Pancreas (tissue), 10 donors: ENCODE results near the gene SCARB1. TPM values are rescaled to one million over a fixed set of nuclear protein-coding genes. Genes with fewer than 3 reads are reported as not detected.
"Not testable (repeated sequence)": the region's sequence is repeated elsewhere in the genome, so short reads cannot be mapped to it uniquely, and the experiment has no call there.

Experiments used
- ATAC-seq, 4 donors: fragments of 200-7000 bp; cut with Tn5 transposase; one replicate each; pipeline versions ENCODE4 v1.8.0 to v1.9.1; 2020; ENCODE audit warnings: mild to moderate bottlenecking in 4 of 4, moderate library complexity in 4 of 4
- DNase-seq, 6 donors: peaks; one replicate each; pipeline ENCODE4 v3.0.0-alpha.2; 2020
- FAIRE-seq: peaks from 2 replicates; lab custom pipeline; 2012; peaks lifted over from hg19 to GRCh38; lab: Jason Lieb, UNC
- H3K27ac ChIP-seq, 4 donors: fragments of 200-600 bp; sonication (generic); 1 replicate in 3 of 4; 2 replicates in 1 of 4; pipeline versions ENCODE4 v1.5.0 to v1.8.0; 2020
- H3K27me3 ChIP-seq, 4 donors: fragments of 200-600 bp; one replicate each; pipeline ENCODE4 v1.8.0; 2021
- H3K36me3 ChIP-seq, 3 donors: fragments of 200-600 bp; sonication (generic) in 1 of 3; one replicate each; pipeline versions ENCODE4 v1.5.0 to v1.8.0; 2020 to 2021
- H3K4me1 ChIP-seq, 3 donors: fragments of 200-600 bp; one replicate each; pipeline ENCODE4 v1.8.0; 2021
- H3K4me3 ChIP-seq, 4 donors: fragments of 200-600 bp; sonication (generic) in 2 of 4; one replicate each; pipeline versions ENCODE4 v1.5.0 to v1.8.0; 2020 to 2021
- H3K9me3 ChIP-seq, 4 donors: fragments of 200-600 bp; one replicate each; pipeline ENCODE4 v1.8.0; 2021
- CTCF ChIP-seq, 4 donors: fragments of 200-600 bp; sonication (generic) in 3 of 4; IDR thresholded peaks; one replicate each; pipeline versions ENCODE4 v1.5.0 to v1.8.0; 2021; ENCODE audit warnings: antibody characterized with exemption in 4 of 4
- WGBS, 2 donors: extraction: QIAGEN DNeasy Blood & Tissue Kit; methylation state at CpG; one replicate each; pipeline ENCODE4 v1.1.7; 2013; 5-methylcytosine and 5-hydroxymethylcytosine counted together
- intact Hi-C, 3 donors: fragments of 100-400 bp; cut with DNase I; formaldehyde crosslinking; loops; one replicate each; pipeline versions ENCODE4 v1.11.1 to v1.14.2; 2022
- polyA plus RNA-seq, 2 donors: library from polyadenylated mRNA; stranded (reverse); fragments of 200-250 nt; gene quantifications; one replicate each; pipeline ENCODE4 v1.2.3, GENCODE V29; 2013
- total RNA-seq, 6 donors: library from RNA; stranded (reverse); fragmentation: NEBNext Ultra II Directional in 4 of 6; extraction: Animal tissue kit (Norgen Biotek cat#: 25700) in 4 of 6; gene quantifications; one replicate each; pipeline versions ENCODE4 v1.2.1 to v1.2.4, GENCODE V29; 2021 to 2023
- donor health status: healthy with polysubstance abuse.
- donor health status: DM: no; HTN: no; CAD: no; lungs with moderate emphysema.
- donor health status: DM: no; HTN: no; CAD: no.
- donor health status: control.
- donor health status: control.
- donor health status: Bipolar disorder and iron deficiency.
- donor health status: DM: yes; HTN: yes; CAD: no.
- donor health status: DM: no; HTN: no; CAD: no.
- donor health status: DM: no; HTN: no; CAD: no.
- donor health status: DM: yes; HTN: yes; CAD: no.

The SCARB1 gene
- total RNA-seq (10 to 100 TPM in 2 of 6 donors, 1 to 10 TPM in 4; 4.7 to 14.3 (median 8.4) TPM), polyA plus RNA-seq (10 to 100 TPM; 11.7 to 14.7 TPM)

GRCh38 chr12:124863416-124864325 lies at the start of gene SCARB1:
SCARB1 (minus strand) TSS chr12:124863864; CDS start chr12:124863720, 144 bp downstream.
- DNase-seq: peak; percentile 80 to 95 (median 90)
- no peak for FAIRE-seq
- WGBS, 2 donors: 0 to 1% methylated on average over 68 to 89 of the region's 89 CpGs
- TF ChIP-seq CTCF (IDR thresholded peaks at IDR 0.05): no peak
- peak within 1 kb of the TSS; percentile 68 to 78 (median 72) for H3K4me3 ChIP-seq
- no peaks in the 10 kb centered on the region for H3K27me3 ChIP-seq
- intact Hi-C loops: no loop called here
- ATAC-seq: peak; percentile 91 to 96 (median 94)
- H3K36me3 ChIP-seq: no peaks in the 10 kb centered on the region
- no peaks in the 10 kb centered on the region for H3K9me3 ChIP-seq
- peak within 1 kb of the TSS in 1 of 4 donors; percentile 33 for H3K27ac ChIP-seq
- H3K4me1 ChIP-seq: no peaks in the 10 kb centered on the region

- H3K4me1 ChIP-seq: peaks cover 33 to 38% (median 36%) of the 10 kb centered on the region in 3 donors
- DNase-seq, intact Hi-C loops: not testable (repeated sequence)
Measured at GRCh38 chr12:124912529-124913287, 49.0 kb upstream of the SCARB1 start.

GRCh38 chr12:124911521-124911920 lies 47.9 kb upstream of the SCARB1 start:
- WGBS, 2 donors: 43 to 60% methylated on average over 5 to 6 of the region's 6 CpGs
- Histone ChIP-seq H3K36me3 (peaks cover 0 to 25% (median 0%) of the 10 kb centered on the region in 3 donors), H3K4me1 (peaks cover 29 to 33% (median 31%) of the 10 kb centered on the region in 3 donors), H3K4me3 (peak overlapping the region in 2 of 4 donors; percentile 18 to 23)
- H3K27ac ChIP-seq, FAIRE-seq, DNase-seq, ATAC-seq, H3K9me3 ChIP-seq, intact Hi-C loops, H3K27me3 ChIP-seq: not testable (repeated sequence)

More at GRCh38 chr12:124912529-124913287, 49.0 kb upstream of the SCARB1 start:
- H3K36me3 ChIP-seq: peaks cover 0 to 25% (median 0%) of the 10 kb centered on the region in 3 donors
- H3K9me3 ChIP-seq, H3K27me3 ChIP-seq, FAIRE-seq, ATAC-seq: not testable (repeated sequence)
- H3K4me3 ChIP-seq: peak overlapping the region in 2 of 4 donors; percentile 58 to 86
- peak overlapping the region in 1 of 4 donors; percentile 98 for H3K27ac ChIP-seq
- WGBS, 2 donors: 31 to 37% methylated on average over 16 to 18 of the region's 21 CpGs

- Histone ChIP-seq H3K36me3 (peaks cover 0 to 25% (median 0%) of the 10 kb centered on the region in 3 donors), H3K27ac (no peak overlapping the region), H3K27me3 (no peaks in the 10 kb centered on the region), H3K4me3 (peak overlapping the region in 2 of 4 donors; percentile 18 to 23), H3K4me1 (peaks cover 22 to 27% (median 24%) of the 10 kb centered on the region in 3 donors), H3K9me3 (no peaks in the 10 kb centered on the region)
- DNase-seq (no peak), ATAC-seq (peak in 1 of 4 donors; percentile 0), FAIRE-seq (no peak)
- no peak for TF ChIP-seq CTCF (IDR thresholded peaks at IDR 0.05)
- 54 to 65% methylated on average over 9 of the region's 9 CpGs for WGBS, 2 donors
- intact Hi-C loops: no loop called here
Measured at GRCh38 chr12:124910561-124911478, 47.2 kb upstream of the SCARB1 start.
